Gastrocnemius medialis (tissue), 4 donors: ENCODE measurements around the gene SREBF1. TPM values are rescaled to one million over a fixed set of nuclear protein-coding genes. Genes with fewer than 3 reads are reported as not detected.

Experiments used
- ATAC-seq, 2 donors: fragments of 150-250 bp; one replicate each; pipeline ENCODE4 v1.9.1; 2016
- DNase-seq, 2 donors: peaks; one replicate each; pipeline ENCODE4 v3.0.0-alpha.2; 2019
- H3K27ac ChIP-seq, 4 donors: fragments of 200-600 bp; sonication (generic); 1 replicate in 1 of 4; 2 replicates in 3 of 4; pipeline ENCODE4 v1.5.1; 2016 to 2018; ENCODE audit warnings: mild to moderate bottlenecking in 2 of 4, moderate library complexity in 1 of 4
- H3K27me3 ChIP-seq, 3 donors: fragments of 200-600 bp; sonication (generic) in 2 of 3; 1 replicate in 1 of 3; 2 replicates in 2 of 3; pipeline versions ENCODE4 v1.5.1 to v1.6.0; 2016 to 2019; ENCODE audit warnings: mild to moderate bottlenecking in 1 of 3, moderate library complexity in 1 of 3
- H3K36me3 ChIP-seq, 2 donors: fragments of 200-600 bp; sonication (generic) in 1 of 2; one replicate each; pipeline ENCODE4 v1.5.1; 2017 to 2018
- H3K4me1 ChIP-seq, 2 donors: fragments of 200-600 bp; sonication (generic) in 1 of 2; one replicate each; pipeline ENCODE4 v1.5.1; 2016 to 2017; ENCODE audit warnings: mild to moderate bottlenecking in 2 of 2
- H3K4me3 ChIP-seq, 4 donors: fragments of 200-600 bp; sonication (generic) in 3 of 4; 1 replicate in 1 of 4; 2 replicates in 3 of 4; pipeline ENCODE4 v1.5.1; 2016 to 2019; ENCODE audit warnings: mild to moderate bottlenecking in 2 of 4
- H3K9me3 ChIP-seq, 3 donors: fragments of 200-600 bp; sonication (generic) in 2 of 3; 1 replicate in 1 of 3; 2 replicates in 2 of 3; pipeline ENCODE4 v1.5.1; 2016 to 2019
- CTCF ChIP-seq, 5 experiments: fragments of 450-650 bp in 3 of 5; fragments of 200-600 bp in 2 of 5; sonication (generic) in 2 of 5; IDR thresholded peaks in 4 of 5; conservative IDR thresholded peaks in 1 of 5; 1 replicate in 4 of 5; 2 replicates in 1 of 5; pipeline ENCODE4 v1.5.1; 2016 to 2019; ENCODE audit warnings: antibody characterized with exemption in 5 of 5, mild to moderate bottlenecking in 3 of 5, moderate library complexity in 3 of 5
- POLR2A ChIP-seq, 2 donors: fragments of 450-650 bp; IDR thresholded peaks; one replicate each; pipeline ENCODE4 v1.6.1; 2017; ENCODE audit warnings: antibody characterized with exemption in 2 of 2, mild to moderate bottlenecking in 2 of 2, moderate library complexity in 2 of 2
- in situ Hi-C, 4 donors: fragments of 200-750 bp; cut with MboI; loops; one replicate each; pipeline versions ENCODE4 v1.15.0 to v1.8.0; 2017; ENCODE audit warnings: low sequenced_read_pairs in 4 of 4
- intact Hi-C: fragments of 100-400 bp; cut with DNase I; formaldehyde crosslinking; loops from one replicate; pipeline ENCODE4 v1.15.1; 2023; ENCODE audit warnings: low total_unique reads
- total RNA-seq, 4 donors: library from RNA; depleted of rRNA; stranded (reverse); fragments of >200 nt; gene quantifications; one replicate each; pipeline versions ENCODE4 v1.1.0 to v1.2.3, GENCODE V29; 2016

The SREBF1 gene
- total RNA-seq, 4 donors from 2014 or later = 11.1 to 64.5 (median 32.3) TPM

GRCh38 chr17:17814162-17815061, 22.4 kb downstream of the SREBF1 start:
- peaks cover 0 to 52% of the 10 kb centered on the region in 2 donors for H3K36me3 ChIP-seq
- in situ Hi-C loops = loop anchor here in 1 of 4 donors (5.0 kb wide), 1 partner anchor 43 kb away; no protein-coding TSS in a partner anchor
- H3K27me3 ChIP-seq = no peaks in the 10 kb centered on the region
- H3K4me1 ChIP-seq = peaks cover 45 to 49% of the 10 kb centered on the region in 2 donors
- peak overlapping the region; percentile 74 to 96 (median 90) for H3K27ac ChIP-seq
- ATAC-seq = no peak
- TF ChIP-seq CTCF (IDR thresholded peaks at IDR 0.05 in 4 of 5, conservative IDR thresholded peaks at IDR 0.05 in 1 of 5) (no peak), POLR2A (IDR thresholded peaks at IDR 0.05) (no peak)
- DNase-seq = no peak
- no peaks in the 10 kb centered on the region for H3K9me3 ChIP-seq
- no peak overlapping the region for H3K4me3 ChIP-seq
- intact Hi-C loops = loop anchor here (5.0 kb wide), 1 partner anchor 218 kb away; no protein-coding TSS in a partner anchor

- in situ Hi-C loops (loop anchor here in 1 of 4 donors (5.0 kb wide), 1 partner anchor 44 kb away; no protein-coding TSS in a partner anchor), intact Hi-C loops (loop anchor here (2.0 to 5.0 kb wide), 2 partner anchors 105 to 219 kb away; no protein-coding TSS in a partner anchor)
- Histone ChIP-seq H3K36me3 (peaks cover 0 to 45% of the 10 kb centered on the region in 2 donors), H3K27me3 (no peaks in the 10 kb centered on the region), H3K9me3 (no peaks in the 10 kb centered on the region), H3K4me3 (no peak overlapping the region), H3K27ac (peak overlapping the region in 2 of 4 donors; percentile 88 to 96), H3K4me1 (peaks cover 38 to 44% of the 10 kb centered on the region in 2 donors)
- TF ChIP-seq POLR2A (IDR thresholded peaks at IDR 0.05) (no peak), CTCF (IDR thresholded peaks at IDR 0.05 in 4 of 5, conservative IDR thresholded peaks at IDR 0.05 in 1 of 5) (no peak)
- DNase-seq = no peak
- ATAC-seq = no peak
Observed at GRCh38 chr17:17813725-17814095, 23.1 kb downstream of the SREBF1 start.

- intact Hi-C loops = loop anchor here (2.0 to 5.0 kb wide), 2 partner anchors 106 to 219 kb away; no protein-coding TSS in a partner anchor
- peaks cover 33 to 39% of the 10 kb centered on the region in 2 donors for H3K4me1 ChIP-seq
- no peaks in the 10 kb centered on the region for H3K9me3 ChIP-seq
- H3K27me3 ChIP-seq = no peaks in the 10 kb centered on the region
- no peak for DNase-seq
- TF ChIP-seq CTCF (IDR thresholded peaks at IDR 0.05 in 4 of 5, conservative IDR thresholded peaks at IDR 0.05 in 1 of 5) = no peak
- TF ChIP-seq POLR2A (IDR thresholded peaks at IDR 0.05) = no peak
- peaks cover 0 to 41% of the 10 kb centered on the region in 2 donors for H3K36me3 ChIP-seq
- in situ Hi-C loops = loop anchor here in 1 of 4 donors (5.0 kb wide), 1 partner anchor 44 kb away; no protein-coding TSS in a partner anchor
- peak overlapping the region in 2 of 4 donors; percentile 2 to 88 for H3K27ac ChIP-seq
- no peak overlapping the region for H3K4me3 ChIP-seq
- ATAC-seq = no peak
Observed at GRCh38 chr17:17813055-17813724, 23.6 kb downstream of the SREBF1 start.

- H3K36me3 ChIP-seq = peaks cover 0 to 36% of the 10 kb centered on the region in 2 donors
- H3K4me3 ChIP-seq = no peak overlapping the region
- ATAC-seq (peak; percentile 50 to 61), DNase-seq (peak; percentile 49 to 70)
- H3K27ac ChIP-seq = peak overlapping the region; percentile 2 to 88 (median 46)
- in situ Hi-C loops = loop anchor here in 1 of 4 donors (5.0 kb wide), 1 partner anchor 45 kb away; no protein-coding TSS in a partner anchor
- peaks cover 32% of the 10 kb centered on the region in 2 donors for H3K4me1 ChIP-seq
- TF ChIP-seq POLR2A (IDR thresholded peaks at IDR 0.05) (no peak), CTCF (IDR thresholded peaks at IDR 0.05 in 4 of 5, conservative IDR thresholded peaks at IDR 0.05 in 1 of 5) (peak; percentile 98 to 100 (median 100))
- no peaks in the 10 kb centered on the region for H3K9me3 ChIP-seq
- intact Hi-C loops = loop anchor here (1.0 to 5.0 kb wide), 4 partner anchors 32 to 220 kb away; no protein-coding TSS in a partner anchor
- no peaks in the 10 kb centered on the region for H3K27me3 ChIP-seq
Observed at GRCh38 chr17:17812211-17813054, 24.4 kb downstream of the SREBF1 start.
